ENCODE results near the gene PIK3R5. TPM values are rescaled to one million over a fixed set of nuclear protein-coding genes. Genes with fewer than 3 reads are reported as not detected.

PIK3R5 gene
- total and polyA plus RNA-seq, 3 donors from 2014 or later = 6.1 to 14.0 (median 7.4) TPM

DNA sequence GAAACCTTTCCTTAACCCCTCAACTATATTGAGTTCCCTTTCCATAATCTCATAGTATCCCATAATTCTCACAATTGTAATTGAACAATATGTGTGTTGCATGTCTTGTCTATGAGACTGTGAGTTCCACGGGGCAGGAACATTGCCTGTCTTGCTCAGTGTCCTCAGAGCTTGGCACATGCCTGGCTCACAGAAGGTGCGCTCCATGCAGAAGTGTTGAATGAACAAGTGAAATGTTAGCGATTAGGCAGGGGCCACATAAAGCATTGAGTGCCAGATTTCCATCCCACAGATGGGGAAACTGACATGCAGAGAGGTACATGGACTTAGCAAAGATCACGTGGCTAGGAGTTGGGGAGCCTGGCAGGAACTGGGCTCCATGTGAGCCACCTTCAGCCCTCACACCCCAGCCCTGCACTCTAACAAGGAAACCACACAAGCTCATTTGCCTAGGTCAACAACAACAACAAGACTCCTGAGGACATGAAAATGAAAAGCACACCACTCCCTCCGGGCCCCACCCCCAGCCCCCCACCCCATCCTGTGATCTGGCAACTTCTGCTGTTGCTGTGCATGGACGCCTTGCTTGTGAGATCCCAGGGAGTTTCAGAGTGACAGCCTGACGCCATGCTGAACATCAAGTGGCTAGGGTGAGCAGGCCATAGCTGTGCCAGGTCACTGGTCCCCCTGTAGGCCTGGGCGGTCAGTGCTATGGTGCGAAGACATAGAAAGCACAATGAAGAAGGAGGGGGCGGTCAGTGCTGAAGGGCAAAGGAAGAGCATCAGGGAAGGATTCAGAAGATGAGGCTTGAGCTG lies 5.0 kb downstream of the PIK3R5 start:
- Histone ChIP-seq H3K4me3 (no peak overlapping the region), H3K4me1 (no peaks in the 10 kb centered on the region), H3K27me3 (no peaks in the 10 kb centered on the region), H3K36me3 (ENCODE audit: low read depth, missing control alignments) (no peaks in the 10 kb centered on the region), H3K27ac (no peak overlapping the region), H3K9me3 (no peaks in the 10 kb centered on the region)
- 84 to 89% methylated on average over 9 to 10 of the region's 10 CpGs for WGBS, 2 donors
- no peak for DNase-seq
- intact Hi-C loops (cut with DNase I; ENCODE audit: low total_unique reads) = no loop called here
- no peak for TF ChIP-seq POLR2A (IDR thresholded peaks at IDR 0.05)
- no peak for TF ChIP-seq CTCF (IDR thresholded peaks at IDR 0.05)

DNA sequence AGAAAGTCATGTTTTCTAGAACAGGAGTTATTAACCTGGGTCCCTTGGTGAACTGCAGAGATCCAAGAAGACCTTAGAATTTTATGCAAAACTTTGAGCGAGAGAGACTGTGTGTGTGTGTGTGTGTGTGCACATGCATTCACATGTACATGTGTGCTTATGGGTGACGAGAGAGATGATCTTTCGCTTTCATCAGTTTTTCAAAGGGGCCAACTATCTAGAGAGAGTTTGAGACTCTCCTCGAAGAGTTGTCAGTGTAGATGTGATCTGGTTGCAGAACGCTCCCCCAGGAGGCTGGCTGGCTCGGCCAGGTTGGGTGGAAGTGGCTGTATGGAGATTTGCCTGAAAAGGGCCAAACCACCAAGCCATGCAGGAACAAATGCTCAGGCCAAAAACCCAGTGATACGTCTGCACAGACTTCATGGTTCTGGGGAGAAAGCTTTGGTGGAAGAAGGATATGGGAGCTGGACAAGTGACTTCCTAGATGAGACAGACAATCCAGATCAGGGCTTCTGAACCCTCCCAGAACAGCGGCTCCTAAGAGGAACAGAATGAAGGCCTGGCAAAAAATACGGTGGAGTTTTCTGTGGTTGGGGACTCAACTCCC lies 6.1 kb downstream of the PIK3R5 start:
- WGBS, 2 donors = 81 to 84% methylated on average over 9 of the region's 9 CpGs

DNA sequence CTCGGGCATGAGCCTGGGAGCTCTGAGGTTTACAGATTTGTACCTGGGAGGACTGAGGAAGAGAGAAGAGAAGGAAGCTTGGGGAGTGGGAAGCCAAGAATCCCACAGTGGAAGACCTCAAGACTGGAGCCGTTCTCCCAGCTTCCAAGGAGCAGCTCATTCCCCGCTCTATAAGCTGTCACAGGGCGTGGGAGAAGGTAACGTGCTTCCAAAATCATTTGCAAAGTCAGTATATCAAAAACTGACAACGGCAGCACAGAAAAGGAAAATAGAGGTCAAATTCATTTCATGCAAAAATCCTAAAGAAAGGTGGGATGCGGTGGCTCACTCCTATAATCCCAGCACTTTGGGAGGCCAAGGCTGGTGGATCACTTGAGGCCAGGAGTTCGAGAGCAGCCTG lies 7.8 kb downstream of the PIK3R5 start:
- H3K36me3 ChIP-seq (ENCODE audit: low read depth, missing control alignments) = no peaks in the 10 kb centered on the region
- no peaks in the 10 kb centered on the region for H3K27me3 ChIP-seq
- no peak overlapping the region for H3K27ac ChIP-seq
- TF ChIP-seq CTCF (IDR thresholded peaks at IDR 0.05) (no peak), POLR2A (IDR thresholded peaks at IDR 0.05) (no peak)
- WGBS, 2 donors = 88 to 91% methylated on average over 8 of the region's 8 CpGs
- no peaks in the 10 kb centered on the region for H3K9me3 ChIP-seq
- intact Hi-C loops (cut with DNase I; ENCODE audit: low total_unique reads) = no loop called here
- H3K4me1 ChIP-seq = no peaks in the 10 kb centered on the region
- no peak for DNase-seq
- H3K4me3 ChIP-seq = no peak overlapping the region

More for the DNA sequence above, 6.1 kb downstream of the PIK3R5 start:
- DNase-seq = no peak
- Histone ChIP-seq H3K9me3 (no peaks in the 10 kb centered on the region), H3K4me3 (no peak overlapping the region), H3K36me3 (ENCODE audit: low read depth, missing control alignments) (no peaks in the 10 kb centered on the region), H3K4me1 (no peaks in the 10 kb centered on the region), H3K27me3 (no peaks in the 10 kb centered on the region), H3K27ac (no peak overlapping the region)
- no peak for TF ChIP-seq CTCF (IDR thresholded peaks at IDR 0.05)
- TF ChIP-seq POLR2A (IDR thresholded peaks at IDR 0.05) = no peak
- intact Hi-C loops (cut with DNase I; ENCODE audit: low total_unique reads) = no loop called here

- H3K4me3 ChIP-seq = no peak overlapping the region
- H3K36me3 ChIP-seq (ENCODE audit: low read depth, missing control alignments) = no peaks in the 10 kb centered on the region
- 59 to 61% methylated on average over 5 of the region's 5 CpGs for WGBS, 2 donors
- H3K27me3 ChIP-seq = no peaks in the 10 kb centered on the region
- no peaks in the 10 kb centered on the region for H3K4me1 ChIP-seq
- H3K27ac ChIP-seq = no peak overlapping the region
- no peak for TF ChIP-seq POLR2A (IDR thresholded peaks at IDR 0.05)
- TF ChIP-seq CTCF (IDR thresholded peaks at IDR 0.05) = no peak
- intact Hi-C loops (cut with DNase I; ENCODE audit: low total_unique reads) = no loop called here
- no peak for DNase-seq
- no peaks in the 10 kb centered on the region for H3K9me3 ChIP-seq
Observed at GRCh38 chr17:8956465-8956902, 9.0 kb downstream of the PIK3R5 start.
